HG03469 (cell line): ENCODE measurements around the gene LBHD2.

Experiments
- ATAC-seq: cut with Tn5 transposase; IDR thresholded peaks from one replicate; pipeline ENCODE4 v1.9.1; 2021; ENCODE audit warnings: mild to moderate bottlenecking, moderate library complexity, moderate number of reproducible peaks; ENCODE audit not compliant: unreplicated experiment

LBHD2 gene

GRCh38 chr14:103089386-103090335 is 5.7 kb downstream of the LBHD2 start:
- no peak for ATAC-seq

- ATAC-seq = no peak
Observed at GRCh38 chr14:103090481-103091020, 6.5 kb downstream of the LBHD2 start.

- ATAC-seq = peak; percentile 53
Observed at GRCh38 chr14:103091041-103091882, 7.3 kb downstream of the LBHD2 start.

- ATAC-seq = no peak
Observed at GRCh38 chr14:103091883-103092222, 7.8 kb downstream of the LBHD2 start.

- ATAC-seq = no peak
Observed at GRCh38 chr14:103093856-103094405, 9.9 kb downstream of the LBHD2 start.

GRCh38 chr14:103094406-103095209 is 10.6 kb downstream of the LBHD2 start, which contains the start of gene EXOC3L4:
Gene EXOC3L4, plus strand, starts transcription at chr14:103094725. Its CDS starts 5,495 bp downstream, at chr14:103100220.
- ATAC-seq = no peak

- no peak for ATAC-seq
Observed at GRCh38 chr14:103095210-103095778, 11.3 kb downstream of the LBHD2 start.

- no peak for ATAC-seq
Observed at GRCh38 chr14:103096387-103096786, 12.4 kb downstream of the LBHD2 start.

- no peak for ATAC-seq
Observed at GRCh38 chr14:103097244-103097993, 13.4 kb downstream of the LBHD2 start.

- ATAC-seq = no peak
Observed at GRCh38 chr14:103097994-103098957, 14.3 kb downstream of the LBHD2 start.

GRCh38 chr14:103099081-103099732 is 15.2 kb downstream of the LBHD2 start:
- ATAC-seq = no peak

GRCh38 chr14:103099733-103100280 is 15.8 kb downstream of the LBHD2 start:
- ATAC-seq = no peak

GRCh38 chr14:103100281-103101121 is 16.5 kb downstream of the LBHD2 start:
- no peak for ATAC-seq

- no peak for ATAC-seq
Observed at GRCh38 chr14:103101257-103101962, 17.4 kb downstream of the LBHD2 start.

GRCh38 chr14:103101963-103102688 is 18.1 kb downstream of the LBHD2 start:
- ATAC-seq = no peak
